NCI-H774 (cell line): ENCODE measurements around the gene NBPF4.
"Not testable (repeated sequence)": the region's sequence is repeated elsewhere in the genome, so short reads cannot be mapped to it uniquely, and the experiment has no call there.

Experiments
- DNase-seq: peaks from one replicate; lab custom pipeline; 2025; lab: John Stamatoyannopoulos, UW

NBPF4 gene

DNA sequence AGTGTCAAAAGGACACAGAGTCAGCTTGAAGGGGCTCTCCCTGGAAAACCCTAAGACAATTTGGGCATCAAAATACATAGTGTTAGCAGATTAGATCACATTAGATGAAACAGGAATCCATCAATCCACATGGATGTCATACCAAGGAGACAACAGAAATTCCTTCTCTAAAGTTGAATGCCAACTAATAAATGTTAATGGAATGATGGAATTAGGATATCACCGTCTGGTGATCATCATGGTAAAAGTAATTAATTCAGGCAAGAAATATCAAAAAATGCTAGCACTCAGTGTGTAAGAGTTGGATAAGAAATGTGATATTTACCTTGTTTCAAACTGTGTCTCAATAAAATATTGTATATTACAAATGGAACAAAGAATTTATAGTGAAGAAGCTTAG is 32.9 kb downstream of the NBPF4 start:
- no peak for DNase-seq

DNA sequence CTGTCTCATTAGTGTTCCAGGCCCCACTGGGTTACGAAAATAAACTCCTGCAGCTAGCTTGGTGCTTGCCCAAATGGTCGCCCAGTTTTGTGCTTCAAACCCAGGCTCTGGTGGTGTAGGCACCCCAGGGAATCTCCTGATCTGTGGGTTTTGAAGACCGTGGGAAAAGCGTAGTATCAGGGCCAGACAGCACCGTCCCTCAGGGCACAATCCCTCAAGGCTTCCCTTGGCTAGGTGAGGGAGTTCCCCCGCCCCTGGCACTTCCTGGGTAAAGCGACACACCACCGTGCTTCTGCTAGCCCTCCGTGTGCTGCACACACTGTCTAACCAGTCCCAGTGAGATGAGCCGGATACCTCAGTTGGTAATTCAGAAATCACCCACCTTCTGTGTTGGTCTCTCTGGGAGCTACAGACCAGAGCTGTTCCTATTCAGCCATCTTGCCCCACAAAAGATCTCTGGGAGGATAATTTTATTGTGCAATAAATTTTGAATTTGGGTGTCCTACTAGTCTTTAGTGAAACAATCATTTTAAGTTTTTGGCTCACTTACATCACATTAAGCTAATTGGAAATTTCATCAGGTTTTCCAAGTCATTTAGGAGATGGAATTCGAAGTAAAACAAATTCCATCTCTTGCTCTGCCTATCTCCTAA is 34.3 kb downstream of the NBPF4 start:
- DNase-seq: no peak

- no peak for DNase-seq
These were observed 35.0 kb downstream of the NBPF4 start for GRCh38 chr1:108208724-108209446.

DNA sequence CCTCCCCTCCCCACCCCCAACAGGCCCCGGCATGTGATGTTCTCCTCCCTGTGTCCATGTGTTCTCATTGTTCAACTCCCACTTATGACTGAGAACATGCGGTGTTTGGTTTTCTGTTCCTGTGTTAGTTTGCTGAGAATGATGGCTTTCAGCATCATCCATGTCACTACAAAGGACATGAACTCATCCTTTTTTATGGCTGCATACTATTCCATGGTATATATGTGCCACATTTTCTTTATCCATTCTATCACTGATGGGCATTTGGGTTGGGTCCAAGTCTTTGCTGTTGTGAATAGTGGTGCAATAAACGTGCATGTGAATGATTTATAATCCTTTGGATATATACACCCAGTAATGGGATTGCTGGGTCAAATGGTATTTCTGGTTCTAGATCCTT is 40.3 kb downstream of the NBPF4 start:
- DNase-seq: not testable (repeated sequence)

DNA sequence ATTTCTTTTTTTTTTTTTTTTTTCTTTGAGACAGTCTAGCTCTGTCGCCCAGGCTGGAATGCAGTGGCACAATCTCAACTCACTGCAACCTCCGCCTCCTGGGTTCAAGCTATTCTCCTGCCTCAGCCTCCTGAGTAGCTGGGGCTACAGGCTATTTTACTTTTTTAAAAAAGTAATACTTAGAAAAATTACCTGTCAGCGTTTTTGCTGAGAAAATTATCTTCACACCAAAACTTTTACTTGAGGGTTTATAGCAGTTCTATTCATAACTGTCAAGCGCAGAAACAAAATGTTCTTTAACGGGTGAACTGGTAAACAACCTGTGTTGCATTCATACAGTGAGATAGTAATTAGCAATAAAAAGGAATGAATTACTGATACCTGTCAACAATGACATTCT is 42.2 kb downstream of the NBPF4 start:
- DNase-seq: no peak

- DNase-seq: peak; percentile 28
These were observed 43.2 kb downstream of the NBPF4 start for GRCh38 chr1:108200687-108201051.

DNA sequence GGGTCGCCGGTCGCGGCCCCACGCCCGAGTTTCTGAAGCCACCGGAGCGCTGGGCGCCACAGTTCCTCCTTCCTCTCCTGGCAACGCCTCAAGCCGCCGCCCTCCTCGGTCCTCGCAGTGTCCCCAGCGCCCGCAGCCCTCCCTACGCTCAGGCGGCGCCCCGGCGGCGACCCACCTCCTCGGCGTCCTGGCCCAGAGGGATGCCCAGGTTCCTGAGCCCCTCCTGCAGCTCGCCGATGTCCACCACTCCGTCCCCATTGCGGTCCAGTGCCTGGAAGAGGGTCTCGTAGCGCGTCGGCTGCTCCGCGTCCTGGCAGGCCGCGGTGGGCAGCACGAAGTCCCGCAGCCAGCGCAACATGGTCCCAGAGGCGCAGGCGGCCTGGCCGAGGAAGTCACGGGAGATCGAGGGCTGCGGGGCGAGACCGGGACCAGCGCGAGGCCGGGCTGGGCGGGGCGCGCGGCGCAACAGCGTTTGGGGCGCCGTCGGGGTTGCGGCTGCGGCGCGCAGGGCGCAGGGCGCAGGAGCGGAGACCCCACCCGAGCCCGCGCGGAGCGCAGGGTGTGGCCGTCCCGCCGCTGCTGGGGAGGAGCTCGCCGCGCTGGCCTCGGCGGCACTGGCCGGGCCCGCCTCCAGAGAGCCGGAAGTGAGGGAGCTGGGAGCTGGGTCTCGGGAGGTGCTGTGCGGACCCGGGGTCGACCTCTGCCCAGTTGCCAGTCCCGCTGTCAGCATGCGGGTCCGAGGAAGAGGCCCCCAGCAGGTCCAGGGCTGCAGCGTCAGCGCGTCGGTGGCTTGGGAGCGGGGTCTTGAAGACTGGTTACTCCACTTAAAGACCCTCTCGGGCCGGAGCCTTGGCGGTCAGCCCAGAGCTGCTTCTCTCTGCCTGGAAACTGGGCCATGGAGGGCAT is 43.8 kb downstream of the NBPF4 start, which contains the start of gene SLC25A24:
Gene SLC25A24, minus strand, starts transcription at position 563 of the 906 bp plus-strand sequence. Its CDS starts 205 bp downstream, at position 358.
- peak; percentile 81 for DNase-seq

DNA sequence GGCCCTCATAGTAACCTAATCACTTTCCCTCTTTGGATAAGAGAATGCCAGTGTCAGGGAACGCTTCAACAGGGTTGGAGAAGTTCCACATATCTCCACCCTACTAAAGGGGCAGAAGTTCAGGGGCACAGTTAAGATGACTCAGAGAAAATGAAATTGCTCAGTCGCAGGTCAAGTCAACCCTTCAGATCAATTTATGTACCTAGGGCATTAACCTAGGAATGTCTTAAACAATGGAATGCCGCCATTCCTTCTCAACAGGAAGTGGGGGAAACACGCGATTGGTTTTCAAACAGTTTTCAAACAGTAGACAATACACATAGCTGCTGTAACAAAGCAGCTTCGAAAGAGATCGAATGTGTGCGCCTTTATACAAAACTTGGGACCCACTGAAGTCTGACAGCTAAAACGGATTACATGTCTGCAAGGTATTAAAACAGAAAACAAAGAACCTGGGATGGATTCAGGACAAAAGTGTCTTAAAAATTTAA is 44.6 kb downstream of the NBPF4 start:
- no peak for DNase-seq

DNA sequence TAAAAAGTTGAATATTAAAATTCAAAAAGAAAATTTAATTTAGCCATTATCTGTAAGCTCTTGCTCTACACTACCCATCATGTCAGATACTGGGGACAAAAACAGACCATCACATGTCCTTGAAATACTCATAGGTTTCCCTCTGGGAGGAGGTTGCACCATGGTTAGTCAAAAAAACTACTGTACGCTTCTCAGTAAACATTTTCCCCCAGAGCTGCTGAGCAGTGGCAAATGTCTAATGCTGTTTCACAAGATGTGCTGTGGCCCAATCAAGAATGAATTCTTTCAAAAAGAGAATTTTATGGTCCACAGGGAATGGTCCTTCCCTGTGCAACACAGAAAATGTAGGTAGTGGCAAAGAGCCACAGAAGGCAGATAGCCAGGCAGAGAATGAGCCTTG is 49.8 kb downstream of the NBPF4 start:
- DNase-seq: no peak

DNA sequence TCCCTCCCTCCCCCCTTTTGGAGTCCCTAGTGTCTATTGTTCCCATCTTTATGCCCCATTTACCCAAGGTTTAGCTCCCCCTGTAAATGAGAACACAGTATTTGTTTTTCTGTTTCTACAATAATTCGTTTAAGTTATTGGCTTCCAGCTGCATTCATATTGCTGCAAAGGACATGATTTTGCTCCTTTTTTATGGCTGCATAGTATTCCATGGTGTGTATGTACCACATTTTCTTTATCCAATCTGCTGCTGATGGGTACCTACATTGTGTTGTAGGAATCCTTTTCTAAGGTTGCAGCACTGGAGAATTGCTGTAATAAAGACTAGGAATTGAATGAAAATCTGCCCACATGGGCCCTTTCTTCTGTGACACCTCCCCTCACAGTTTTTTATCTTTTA is 50.5 kb downstream of the NBPF4 start:
- DNase-seq: no peak

GRCh38 chr1:108192581-108192980 is 51.3 kb downstream of the NBPF4 start:
- DNase-seq: no peak

GRCh38 chr1:108190686-108191416 is 53.0 kb downstream of the NBPF4 start:
- no peak for DNase-seq

- no peak for DNase-seq
These were observed 53.8 kb downstream of the NBPF4 start for GRCh38 chr1:108190001-108190634.

DNA sequence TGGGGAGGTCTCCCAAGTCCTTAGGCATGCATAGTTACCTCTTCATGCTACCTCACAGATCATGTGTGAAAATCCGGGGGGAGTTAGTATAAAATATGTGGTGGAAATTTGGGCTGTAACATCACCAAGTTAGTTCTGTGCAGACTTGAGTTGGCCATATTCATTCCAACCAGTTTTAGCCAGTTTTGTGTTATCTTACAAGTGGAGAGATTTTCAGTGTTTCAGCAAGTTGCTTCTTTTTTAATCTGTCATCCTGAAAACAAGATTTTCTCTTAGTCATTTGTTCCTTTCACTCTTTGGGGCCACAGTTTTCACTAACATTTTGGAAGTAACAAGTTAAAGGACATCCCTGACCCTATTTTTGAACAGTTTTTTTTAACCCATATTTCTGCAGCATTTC is 55.1 kb downstream of the NBPF4 start:
- no peak for DNase-seq

- no peak for DNase-seq
These were observed 60.7 kb downstream of the NBPF4 start for GRCh38 chr1:108182959-108183700.

- no peak for DNase-seq
These were observed 64.9 kb downstream of the NBPF4 start for GRCh38 chr1:108179018-108179417.
